ENCODE data around the gene TAMALIN.

GRCh38 chr12:51975196-51975595 is 31.6 kb upstream of the TAMALIN start:
- TF ChIP-seq CTCF (IDR thresholded peaks at IDR 0.05; ENCODE audit: low read length) (no peak), EZH2 (optimal IDR thresholded peaks at IDR 0.05; ENCODE audit: low read depth, low read length) (no peak), EZH2phosphoT487 (IDR thresholded peaks at IDR 0.05; ENCODE audit: low read length) (no peak)

All from MM.1S (cell line).